ENCODE data around the gene TMEM120A.

DNA sequence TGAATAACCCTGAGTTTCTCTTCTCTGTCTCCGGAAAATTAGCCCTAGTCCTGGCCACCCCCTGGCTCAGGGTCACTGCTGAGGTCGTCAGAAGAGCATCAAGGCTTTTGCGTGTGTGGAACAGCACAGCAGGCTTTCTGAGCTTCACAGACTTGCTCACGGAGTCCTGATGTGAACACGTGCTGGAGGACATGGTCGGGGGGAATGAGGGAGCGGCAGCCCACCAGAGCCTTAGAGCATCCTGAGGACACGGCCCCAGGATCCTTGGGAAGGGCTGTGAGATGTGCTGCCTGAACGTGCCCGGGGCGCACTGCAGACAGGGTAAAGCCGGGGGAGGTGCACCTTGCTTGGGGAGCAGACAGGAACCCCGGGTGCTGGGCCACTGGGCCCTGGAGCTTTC, 28.8 kb downstream of the TMEM120A start:
- TF ChIP-seq CTCF (conservative IDR thresholded peaks at IDR 0.05; ENCODE audit: low read length) (no peak), EZH2phosphoT487 (IDR thresholded peaks at IDR 0.05; ENCODE audit: borderline replicate concordance) (no peak)

Data from Loucy (cell line).